H1 (cell line): ENCODE measurements around the gene SLC10A2. TPM values are rescaled to one million over a fixed set of nuclear protein-coding genes. Genes with fewer than 3 reads are reported as not detected.
"Not testable (repeated sequence)": the region's sequence is repeated elsewhere in the genome, so short reads cannot be mapped to it uniquely, and the experiment has no call there.

Experiments used
- CTCF ChIA-PET: fragments of 300-600 bp; sonication (Branson Sonifier 250); formaldehyde crosslinking; loops from one replicate; lab custom pipeline; 2021; ENCODE audit not compliant: partially characterized antibody; lab: Charles Lee
- POLR2A ChIA-PET: fragments of 300-600 bp; sonication (Branson Sonifier 250); formaldehyde crosslinking; loops from one replicate; lab custom pipeline; 2021; ENCODE audit warnings: inconsistent platforms; ENCODE audit not compliant: partially characterized antibody; lab: Charles Lee
- DNase-seq, 2 experiments: peaks; one replicate each; pipeline versions ENCODE4 v3.0.0 to v3.0.0-alpha.2; 2010 to 2022; ENCODE audit warnings: low spot score in 2 of 2, low read depth in 1 of 2, mixed read lengths in 1 of 2
- FAIRE-seq: peaks from 2 replicates; lab custom pipeline; 2011; peaks lifted over from hg19 to GRCh38; lab: Jason Lieb, UNC
- H2AFZ ChIP-seq: 2 replicates; pipeline ENCODE4 v1.8.1; 2012; ENCODE audit warnings: low read length, inconsistent platforms
- H2AK5ac ChIP-seq: 2 replicates; pipeline ENCODE4 v1.6.1; 2013; ENCODE audit warnings: low read depth, low read length
- H2BK120ac ChIP-seq: replicated peaks from 2 replicates; pipeline ENCODE3; 2013; ENCODE audit warnings: low read depth, low read length, inconsistent platforms
- H2BK12ac ChIP-seq: 2 replicates; pipeline ENCODE4 v1.6.1; 2013; ENCODE audit warnings: low read depth, low read length
- H2BK15ac ChIP-seq: 2 replicates; pipeline ENCODE4 v1.6.1; 2013; ENCODE audit warnings: low read length
- H2BK20ac ChIP-seq: 2 replicates; pipeline ENCODE4 v1.6.1; 2013; ENCODE audit warnings: low read length
- H2BK5ac ChIP-seq: 2 replicates; pipeline ENCODE4 v1.6.1; 2013; ENCODE audit warnings: low read depth, low read length
- H3K14ac ChIP-seq: 2 replicates; pipeline ENCODE4 v1.6.1; 2013; ENCODE audit warnings: inconsistent platforms; ENCODE audit not compliant: insufficient read length
- H3K18ac ChIP-seq: 2 replicates; pipeline ENCODE4 v1.6.1; 2013; ENCODE audit warnings: low read length; ENCODE audit errors: extremely low read depth
- H3K23ac ChIP-seq: 2 replicates; pipeline ENCODE4 v1.6.1; 2013; ENCODE audit warnings: inconsistent platforms; ENCODE audit not compliant: insufficient read length
- H3K23me2 ChIP-seq: 2 replicates; pipeline ENCODE4 v1.6.1; 2013; ENCODE audit warnings: low read depth, low read length
- H3K27ac ChIP-seq: 2 replicates; pipeline ENCODE4 v1.6.1; 2011; ENCODE audit warnings: low read depth, low read length, inconsistent platforms
- H3K27me3 ChIP-seq, 4 experiments: replicated peaks in 1 of 4; 1 replicate in 1 of 4; 2 replicates in 3 of 4; pipeline versions ENCODE4 v1.6.1 to v1.8.1; 2011 to 2013; ENCODE audit warnings: low read length in 3 of 4, mild to moderate bottlenecking in 3 of 4, inconsistent platforms in 2 of 4, mixed read lengths in 2 of 4, moderate library complexity in 1 of 4; ENCODE audit not compliant: control insufficient read depth in 3 of 4, insufficient read depth in 3 of 4; ENCODE audit errors: extremely low read depth in 1 of 4
- H3K36me3 ChIP-seq, 4 experiments: 2 replicates each; pipeline versions ENCODE4 v1.6.1 to v1.8.1; 2011 to 2013; ENCODE audit warnings: mild to moderate bottlenecking in 4 of 4, low read length in 3 of 4, moderate library complexity in 2 of 4, control low read depth in 1 of 4, inconsistent platforms in 1 of 4; ENCODE audit not compliant: insufficient read depth in 4 of 4, control insufficient read depth in 2 of 4
- H3K4ac ChIP-seq: replicated peaks from 2 replicates; pipeline ENCODE3; 2013; ENCODE audit warnings: low read length, low read depth, mixed read lengths, inconsistent platforms; ENCODE audit not compliant: insufficient read length
- H3K4me1 ChIP-seq, 4 experiments: replicated peaks in 1 of 4; 1 replicate in 1 of 4; 2 replicates in 3 of 4; pipeline versions ENCODE4 v1.6.1 to v1.8.1; 2011 to 2013; ENCODE audit warnings: low read length in 3 of 4, inconsistent platforms in 2 of 4, mixed read lengths in 1 of 4; ENCODE audit not compliant: insufficient read depth in 4 of 4, control insufficient read depth in 3 of 4
- H3K4me2 ChIP-seq, 2 experiments: 2 replicates each; pipeline versions ENCODE4 v1.6.1 to v1.8.1; 2011 to 2013; ENCODE audit warnings: low read depth in 2 of 2, low read length in 2 of 2, control low read depth in 1 of 2, inconsistent platforms in 1 of 2, mild to moderate bottlenecking in 1 of 2; ENCODE audit not compliant: insufficient read depth in 1 of 2
- H3K4me3 ChIP-seq, 4 experiments: fragments of 200-600, 300-600 bp in 1 of 4; sonication (generic), shearing (Covaris generic), sonication (Bioruptor Twin) in 1 of 4; 2 replicates each; pipeline versions ENCODE4 v1.5.1 to v1.8.1; 2011 to 2016; ENCODE audit warnings: low read length in 4 of 4, low read depth in 3 of 4, control low read depth in 2 of 4, inconsistent platforms in 2 of 4, mild to moderate bottlenecking in 2 of 4, mixed read lengths in 1 of 4, moderate library complexity in 1 of 4; ENCODE audit not compliant: insufficient read depth in 2 of 4; ENCODE audit errors: extremely low read depth in 1 of 4
- H3K56ac ChIP-seq: replicated peaks from 2 replicates; pipeline ENCODE3; 2013; ENCODE audit warnings: low read depth, mild to moderate bottlenecking, mixed read lengths, low read length, inconsistent platforms; ENCODE audit not compliant: insufficient read length
- H3K79me1 ChIP-seq: 2 replicates; pipeline ENCODE4 v1.6.1; 2013; ENCODE audit warnings: low read depth, low read length, control low read depth
- H3K79me2 ChIP-seq, 2 experiments: 2 replicates each; pipeline versions ENCODE4 v1.6.1 to v1.8.1; 2012 to 2013; ENCODE audit warnings: low read length in 2 of 2, mild to moderate bottlenecking in 2 of 2, inconsistent platforms in 1 of 2; ENCODE audit not compliant: insufficient read depth in 2 of 2, control insufficient read depth in 1 of 2
- H3K9ac ChIP-seq, 4 experiments: replicated peaks in 1 of 4; 1 replicate in 1 of 4; 2 replicates in 3 of 4; pipeline versions ENCODE4 v1.6.1 to v1.8.1; 2011 to 2013; ENCODE audit warnings: low read depth in 3 of 4, low read length in 3 of 4, control low read depth in 2 of 4, mild to moderate bottlenecking in 2 of 4, moderate library complexity in 2 of 4, inconsistent platforms in 1 of 4; ENCODE audit errors: extremely low read depth in 1 of 4
- H3K9me3 ChIP-seq, 2 experiments: 2 replicates each; pipeline versions ENCODE4 v1.6.1 to v1.8.1; 2012 to 2013; ENCODE audit warnings: mild to moderate bottlenecking in 2 of 2, moderate library complexity in 2 of 2, control low read depth in 1 of 2, inconsistent platforms in 1 of 2, low read depth in 1 of 2, low read length in 1 of 2, mixed read lengths in 1 of 2; ENCODE audit not compliant: insufficient read depth in 2 of 2
- H4K20me1 ChIP-seq, 2 experiments: replicated peaks in 1 of 2; 2 replicates each; pipeline versions ENCODE3 to v1.8.1; 2011 to 2013; ENCODE audit warnings: inconsistent platforms in 2 of 2, low read length in 2 of 2, mild to moderate bottlenecking in 1 of 2; ENCODE audit not compliant: insufficient read depth in 2 of 2, control insufficient read depth in 1 of 2
- H4K5ac ChIP-seq: 2 replicates; pipeline ENCODE4 v1.6.1; 2013; ENCODE audit warnings: low read length, low read depth, mixed read lengths, inconsistent platforms; ENCODE audit not compliant: insufficient read length
- H4K8ac ChIP-seq: 2 replicates; pipeline ENCODE4 v1.8.0; 2013; ENCODE audit warnings: mild to moderate bottlenecking, moderate library complexity, low read length, inconsistent platforms; ENCODE audit not compliant: insufficient read depth; ENCODE audit errors: extremely low read depth
- H4K91ac ChIP-seq: replicated peaks from 2 replicates; pipeline ENCODE3; 2013; ENCODE audit warnings: low read length, mixed read lengths, inconsistent platforms; ENCODE audit not compliant: insufficient read length
- CBX5 ChIP-seq: fragments of 300-800, 300-1000 bp; sonication (generic); IDR thresholded peaks from 2 replicates; pipeline ENCODE4 v1.7.1; 2016; ENCODE audit warnings: antibody characterized with exemption, low read length, low read depth
- JUND ChIP-seq: IDR thresholded peaks from 2 replicates; pipeline ENCODE4 v1.6.1; 2011; ENCODE audit warnings: mild to moderate bottlenecking, improper control_type of control experiment, low read length
- WGBS, 2 experiments: shearing (Covaris generic) in 1 of 2; methylation state at CpG; one replicate each; pipeline versions ENCODE4 v1.1.6 to v1.1.7; 2013 to 2015; ENCODE audit warnings: low lambda C conversion rate in 2 of 2, mixed read lengths in 2 of 2, inconsistent platforms in 1 of 2, low coverage in 1 of 2, missing lambda C conversion rate in 1 of 2; ENCODE audit not compliant: insufficient replicate concordance in 2 of 2, insufficient coverage in 1 of 2, insufficient read length in 1 of 2; ENCODE audit errors: extremely low coverage in 1 of 2, missing lambda C conversion rate in 1 of 2; 5-methylcytosine and 5-hydroxymethylcytosine counted together
- polyA plus RNA-seq, 7 experiments: library from polyadenylated mRNA; depleted of rRNA in 3 of 7; stranded (reverse) in 5 of 7; unstranded in 2 of 7; fragments of >200 nt in 5 of 7; fragments of 200-250 nt in 2 of 7; gene quantifications; 1 replicate in 5 of 7; 2 replicates in 1 of 7; 4 replicates in 1 of 7; pipeline versions ENCODE4 v1.2.1 to v1.2.3, GENCODE V29; 2011 to 2013; ENCODE audit warnings: missing spikeins in 2 of 7, mixed read lengths in 2 of 7
- total RNA-seq: library from RNA; stranded (reverse); fragmentation: NEBNext Ultra II Directional; extraction: Animal tissue kit (Norgen Biotek cat#: 25700); gene quantifications from 2 replicates; pipeline ENCODE4 v1.2.1, GENCODE V29; 2021

The SLC10A2 gene
- total and polyA plus RNA-seq, 2 of the 8 experiments (the other 6 are each of a cell fraction or from before 2014, with no cell fraction given) = not detected

- TF ChIP-seq CBX5 (no peak), JUND (no peak)
Measured at GRCh38 chr13:103097366-103097928, 31.2 kb upstream of the SLC10A2 start (continued).

GRCh38 chr13:103093649-103094048, 27.4 kb upstream of the SLC10A2 start:
- H3K4me2 ChIP-seq, H3K56ac ChIP-seq, H2BK12ac ChIP-seq, H4K8ac ChIP-seq, H3K4me1 ChIP-seq, H3K4me3 ChIP-seq, H2BK5ac ChIP-seq, H2AFZ ChIP-seq, H2BK20ac ChIP-seq, POLR2A ChIA-PET, H3K4ac ChIP-seq, H3K14ac ChIP-seq, H2BK120ac ChIP-seq, DNase-seq, H3K23me2 ChIP-seq, H3K27ac ChIP-seq, H4K20me1 ChIP-seq, H3K36me3 ChIP-seq, H3K9ac ChIP-seq, H2AK5ac ChIP-seq, H4K5ac ChIP-seq, H3K27me3 ChIP-seq, CTCF ChIA-PET, H4K91ac ChIP-seq, H3K18ac ChIP-seq, FAIRE-seq, H3K79me2 ChIP-seq, H3K23ac ChIP-seq, H2BK15ac ChIP-seq, H3K79me1 ChIP-seq: not testable (repeated sequence)
- WGBS, 2 experiments = 94% methylated on average over 1 of the region's 1 CpG; no CpG with 5 or more reads in 1 of the 2 experiments
- H3K9me3 ChIP-seq = peaks cover 24 to 26% of the 10 kb centered on the region in 2 experiments
